CD4-positive, alpha-beta T cell treated with Interferon gamma for 1 hour (primary cell): Measurements from ENCODE around the gene ABCC3.
A peak's percentile ranks its signal among the peaks of the same experiment; 100 is the strongest.

Experiments
- DNase-seq: peaks from one replicate; pipeline ENCODE4 v3.0.0-alpha.2; 2020

ABCC3 gene

DNA sequence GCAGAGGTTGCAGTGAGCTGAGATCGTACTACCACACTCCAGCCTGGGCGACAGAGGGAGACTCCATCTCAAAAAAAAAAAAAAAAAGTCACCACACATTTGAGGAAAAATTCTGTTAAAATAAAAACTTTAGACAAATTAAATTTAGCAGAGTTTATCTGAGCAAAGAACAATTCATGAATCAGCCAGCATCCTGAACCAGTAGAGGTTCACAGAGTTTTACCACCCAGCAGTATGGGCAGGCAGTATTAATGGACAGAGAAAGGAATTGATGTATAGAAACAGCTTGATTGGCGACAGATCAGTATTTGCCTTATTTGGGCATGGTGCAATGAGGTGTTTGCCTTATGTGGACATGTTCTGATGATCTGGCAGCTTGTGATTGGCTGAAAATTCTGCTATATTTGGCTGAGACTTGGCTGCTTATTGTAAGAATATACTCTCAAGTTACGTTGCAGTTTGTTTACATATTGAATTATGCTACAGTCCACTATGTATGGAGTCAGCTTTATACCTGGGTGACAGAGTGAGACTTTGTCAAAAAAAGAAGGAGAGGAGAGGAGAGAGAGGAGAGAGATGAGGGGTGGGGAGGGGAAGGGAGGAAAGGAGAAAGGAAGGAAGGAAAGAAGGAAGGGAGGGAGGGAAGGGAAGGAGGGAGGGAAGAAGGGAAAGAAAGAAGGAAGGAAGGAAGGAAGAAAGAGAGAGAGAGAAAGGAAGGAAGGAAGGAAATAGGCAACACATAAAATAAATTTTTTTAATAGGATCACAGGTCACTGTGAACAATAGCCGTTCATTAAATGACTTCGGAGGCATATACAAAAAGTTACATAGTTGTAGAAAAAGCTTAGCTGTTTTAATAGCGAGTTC lies 14.6 kb downstream of the ABCC3 start:
- no peak for DNase-seq

DNA sequence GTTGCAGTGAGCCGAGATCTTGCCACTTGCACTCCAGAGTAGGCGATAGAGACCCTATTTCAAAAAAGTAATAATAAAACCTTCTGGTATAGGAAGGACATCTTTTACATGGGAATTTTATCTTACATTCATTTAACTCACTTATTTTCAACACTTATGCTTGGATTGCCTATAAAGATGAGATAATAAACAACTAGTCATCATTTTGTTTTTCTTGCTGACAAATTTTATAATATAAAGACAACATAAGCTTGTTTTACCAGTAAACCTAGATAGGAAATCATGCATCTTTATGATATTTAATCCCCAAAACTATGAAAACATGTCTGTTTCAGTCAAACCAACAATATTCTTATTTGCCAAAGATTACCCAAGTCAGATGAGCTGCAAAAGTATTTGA lies 17.0 kb downstream of the ABCC3 start:
- no peak for DNase-seq

DNA sequence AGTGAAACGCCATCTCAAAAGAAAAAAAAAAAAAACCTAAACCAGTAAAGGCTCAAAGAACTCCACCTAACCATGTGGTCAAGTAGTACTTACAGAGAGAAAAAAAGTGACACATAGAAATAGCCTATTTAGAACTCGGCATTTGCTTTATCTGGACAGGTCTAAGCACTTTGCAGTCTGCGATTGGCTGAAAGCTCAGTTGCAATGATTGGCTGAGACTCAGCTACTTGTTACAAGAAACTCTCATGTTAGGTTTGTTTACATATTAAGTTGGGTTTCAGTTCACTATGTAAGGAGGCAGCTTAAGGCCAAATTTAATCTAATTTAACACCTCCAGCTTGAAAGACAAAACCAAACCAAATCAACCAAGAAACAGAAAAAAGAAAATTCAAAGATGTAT lies 19.1 kb downstream of the ABCC3 start:
- DNase-seq = no peak

DNA sequence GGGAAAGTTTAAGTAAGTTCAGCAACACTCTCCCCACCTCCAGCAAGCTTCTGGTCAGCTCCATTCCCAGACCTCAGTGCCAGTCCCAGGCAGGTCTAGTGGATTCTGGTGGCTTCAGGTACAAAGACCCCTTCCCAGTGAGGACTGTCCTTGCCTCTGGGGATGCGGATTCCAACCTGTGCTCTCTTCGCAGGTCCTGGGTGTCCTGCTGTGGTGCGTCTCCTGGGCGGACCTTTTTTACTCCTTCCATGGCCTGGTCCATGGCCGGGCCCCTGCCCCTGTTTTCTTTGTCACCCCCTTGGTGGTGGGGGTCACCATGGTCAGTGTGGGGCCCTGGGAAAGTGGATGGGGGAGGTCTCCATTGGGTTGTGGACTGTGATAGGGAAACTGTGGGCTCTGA lies 21.8 kb downstream of the ABCC3 start:
- DNase-seq = no peak

DNA sequence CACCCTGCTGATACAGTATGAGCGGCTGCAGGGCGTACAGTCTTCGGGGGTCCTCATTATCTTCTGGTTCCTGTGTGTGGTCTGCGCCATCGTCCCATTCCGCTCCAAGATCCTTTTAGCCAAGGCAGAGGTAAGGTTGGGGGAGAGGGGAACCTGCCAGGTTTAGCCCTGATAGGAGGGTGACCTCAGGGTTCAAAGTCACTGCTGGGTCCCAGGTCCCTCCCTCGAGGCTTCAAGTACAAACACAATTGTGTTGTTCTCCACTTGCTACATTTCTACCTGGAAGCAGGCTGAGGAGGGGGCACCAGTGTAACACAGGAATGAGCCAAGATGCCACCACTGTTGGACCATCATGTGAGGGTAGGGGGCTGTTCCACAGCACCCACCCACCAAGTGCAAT lies 22.4 kb downstream of the ABCC3 start:
- no peak for DNase-seq

DNA sequence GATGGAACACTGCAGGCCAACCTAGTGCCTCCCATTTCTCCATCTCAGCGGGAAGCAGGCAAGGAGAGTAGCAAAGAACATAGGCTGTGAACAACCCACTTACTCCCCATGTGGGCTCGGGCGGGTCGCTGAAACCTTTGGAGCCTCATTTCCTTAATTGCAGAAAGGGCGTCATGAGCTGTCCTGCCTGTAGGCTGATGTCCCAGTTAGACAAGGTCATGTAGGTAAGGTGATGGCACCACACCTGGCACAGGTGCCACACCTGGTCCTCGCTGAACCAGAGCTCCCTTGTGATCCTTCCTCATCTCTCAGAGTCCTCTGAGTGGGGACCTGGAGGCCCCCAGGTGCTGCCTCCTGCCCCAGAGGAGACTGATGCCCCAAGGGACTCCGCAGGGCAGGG lies 22.9 kb downstream of the ABCC3 start:
- no peak for DNase-seq

DNA sequence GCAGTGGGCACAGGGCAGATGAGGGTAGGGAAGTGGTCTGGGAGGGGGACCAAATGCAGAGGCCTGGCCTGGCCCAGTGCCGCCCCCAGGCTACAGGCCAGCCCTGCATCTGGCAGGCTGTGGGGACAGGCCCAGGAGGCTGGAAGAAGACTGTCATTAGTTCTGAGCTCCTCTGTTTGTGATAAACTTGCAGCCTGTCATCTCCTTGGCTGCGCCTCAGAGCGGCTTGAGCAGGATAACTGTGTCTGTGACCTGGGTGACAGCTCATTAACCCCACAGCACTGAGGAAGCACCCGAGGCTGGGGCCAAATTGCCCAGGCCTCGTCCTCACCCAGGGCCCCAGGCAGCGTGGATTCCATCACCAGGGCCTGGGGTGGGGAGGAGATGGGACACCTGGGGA lies 23.9 kb downstream of the ABCC3 start:
- DNase-seq = no peak

DNA sequence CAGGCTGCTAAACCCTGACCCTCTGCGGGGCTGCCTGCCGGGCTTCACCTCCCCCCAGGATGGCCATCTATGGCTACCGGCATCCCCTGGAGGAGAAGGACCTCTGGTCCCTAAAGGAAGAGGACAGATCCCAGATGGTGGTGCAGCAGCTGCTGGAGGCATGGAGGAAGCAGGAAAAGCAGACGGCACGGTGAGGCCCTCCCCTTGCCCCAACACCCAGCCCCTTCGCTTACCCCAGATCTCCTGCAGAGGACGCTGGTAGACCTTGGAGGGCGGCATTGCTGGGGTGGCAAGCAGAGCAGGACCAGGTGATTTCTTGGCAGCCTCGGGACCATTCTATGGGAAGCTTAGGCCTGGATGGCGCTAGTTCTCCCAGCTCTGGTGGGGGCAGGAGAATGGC lies 24.5 kb downstream of the ABCC3 start:
- DNase-seq = no peak

DNA sequence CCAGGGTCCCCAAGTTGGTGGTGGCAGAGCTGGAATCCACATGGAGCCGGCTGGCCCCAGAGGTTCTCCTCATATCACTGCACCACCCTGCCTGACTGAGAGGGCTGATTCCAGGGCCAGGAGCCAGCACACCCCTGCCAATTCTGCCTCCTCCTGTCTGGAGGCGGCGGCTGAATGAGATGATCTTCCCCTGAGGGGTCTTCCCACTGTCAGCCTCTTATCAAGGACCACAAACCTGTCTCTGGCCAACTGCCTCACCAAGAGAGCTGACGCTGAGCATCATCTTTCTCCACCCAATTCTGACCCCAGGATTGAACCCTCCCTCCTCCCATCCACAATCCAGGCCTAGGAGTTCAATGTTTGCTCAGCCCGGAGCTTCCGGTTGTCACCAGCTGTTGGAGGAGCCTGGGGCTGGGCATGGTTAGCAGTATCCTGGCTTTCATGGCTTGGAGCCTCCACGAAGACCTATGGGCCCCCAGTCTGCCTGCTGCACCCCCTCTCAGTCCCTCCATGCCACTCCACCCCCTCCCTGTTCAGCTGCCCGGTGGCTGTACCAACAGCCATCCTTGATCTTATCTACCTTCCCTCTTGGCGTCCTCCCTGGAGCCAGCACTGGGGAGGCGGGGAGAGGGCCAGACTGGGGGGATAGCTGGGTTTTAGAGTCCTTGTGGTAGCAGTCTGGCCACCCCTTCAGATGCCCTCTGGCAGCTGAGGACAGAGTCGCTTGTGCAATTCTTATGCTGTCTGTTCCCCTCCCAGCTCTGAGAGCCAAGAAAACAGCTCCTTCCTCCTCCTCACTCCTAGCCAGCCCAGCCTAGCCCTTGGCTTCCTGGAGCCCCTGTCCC lies 25.6 kb downstream of the ABCC3 start:
- no peak for DNase-seq

DNA sequence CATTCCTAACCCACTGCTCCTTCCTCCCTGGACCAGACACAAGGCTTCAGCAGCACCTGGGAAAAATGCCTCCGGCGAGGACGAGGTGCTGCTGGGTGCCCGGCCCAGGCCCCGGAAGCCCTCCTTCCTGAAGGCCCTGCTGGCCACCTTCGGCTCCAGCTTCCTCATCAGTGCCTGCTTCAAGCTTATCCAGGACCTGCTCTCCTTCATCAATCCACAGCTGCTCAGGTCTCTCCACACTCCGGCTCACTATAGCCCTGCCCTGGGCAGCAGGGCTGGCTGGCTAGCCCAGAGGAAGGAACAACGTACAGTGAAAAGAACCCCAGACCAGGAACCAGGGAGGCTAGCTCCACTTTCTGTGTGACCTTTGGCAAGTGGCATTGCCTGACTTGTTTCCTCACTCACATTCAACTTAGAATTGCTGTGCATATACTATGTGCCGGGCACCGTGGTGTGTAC lies 26.2 kb downstream of the ABCC3 start:
- no peak for DNase-seq

DNA sequence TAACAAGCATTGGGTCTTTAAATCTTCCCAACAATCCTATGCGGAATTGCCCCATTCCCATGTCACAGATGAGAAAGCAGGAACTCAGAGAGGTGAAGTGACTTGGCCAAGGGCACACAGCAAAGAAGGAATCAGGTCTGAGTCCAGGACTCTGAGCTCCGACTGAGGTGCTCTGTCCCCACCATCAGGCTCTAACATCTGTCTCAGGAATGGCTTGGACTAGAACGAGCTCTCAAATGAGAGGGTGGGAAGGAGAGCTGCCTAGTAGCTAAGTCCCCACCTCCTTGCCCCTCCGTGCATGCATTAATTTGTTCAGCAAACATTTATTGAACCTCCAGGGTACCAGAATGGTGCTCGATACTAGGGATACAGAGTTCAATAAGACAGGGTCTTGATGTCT lies 26.7 kb downstream of the ABCC3 start:
- DNase-seq = no peak

DNA sequence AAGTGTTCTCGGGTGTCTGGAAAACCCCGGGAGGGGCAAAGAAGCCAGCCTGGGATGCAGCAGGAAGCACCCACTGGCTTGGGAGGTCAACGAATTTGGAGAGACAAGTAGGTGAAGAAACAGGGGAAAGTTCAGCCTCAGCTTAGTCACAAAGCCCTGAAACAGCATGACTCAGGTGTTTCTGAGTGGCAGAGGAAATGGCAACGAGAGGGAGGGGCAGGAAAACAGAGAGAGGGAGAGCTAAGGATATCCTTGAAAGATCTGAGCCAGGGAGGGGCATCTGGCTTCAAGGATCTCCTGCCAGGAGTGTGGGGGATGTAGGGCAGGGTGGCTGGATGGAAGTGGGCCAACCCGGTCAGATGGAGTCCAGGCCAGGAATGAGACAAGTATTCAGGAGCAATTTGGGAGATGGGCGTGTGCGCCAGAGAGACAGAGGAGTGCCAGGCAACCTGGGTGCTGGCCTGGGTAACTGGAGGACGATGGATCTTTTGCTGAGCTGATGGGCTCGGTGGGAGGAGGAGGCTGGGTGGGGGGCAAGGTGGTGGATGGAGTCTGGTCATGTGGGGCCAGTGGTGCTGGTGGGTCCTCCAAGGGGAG lies 27.2 kb downstream of the ABCC3 start:
- peak; percentile 41 for DNase-seq

DNA sequence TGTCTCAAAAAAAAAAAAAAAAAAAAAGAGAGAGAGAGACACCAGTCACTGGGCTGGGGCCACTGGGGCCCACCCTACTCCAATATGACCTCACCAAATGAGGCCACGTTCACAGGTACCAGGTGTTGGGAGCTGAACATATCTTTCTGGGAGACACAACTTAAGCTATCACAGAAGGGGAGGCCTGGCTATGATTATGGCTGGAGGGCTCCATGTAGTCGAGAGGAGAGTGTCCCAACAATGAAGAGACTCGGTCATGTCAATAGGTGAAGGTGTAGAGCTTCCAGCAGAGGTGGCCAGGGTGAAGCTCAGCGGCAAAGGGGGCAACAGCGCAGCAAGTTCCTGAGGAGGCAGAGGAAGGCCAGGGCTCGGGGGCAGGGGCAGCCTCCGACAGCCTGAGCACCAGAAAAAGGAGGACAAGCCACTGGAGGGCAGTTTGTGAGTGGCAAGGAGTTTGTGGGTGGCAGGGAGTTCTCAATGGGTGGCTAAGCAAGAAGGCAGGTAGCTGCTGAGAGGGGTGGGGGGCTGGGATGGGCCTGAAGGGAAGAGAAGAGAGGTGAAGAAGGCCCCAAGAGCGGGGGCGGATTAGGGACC lies 28.0 kb downstream of the ABCC3 start:
- no peak for DNase-seq

DNA sequence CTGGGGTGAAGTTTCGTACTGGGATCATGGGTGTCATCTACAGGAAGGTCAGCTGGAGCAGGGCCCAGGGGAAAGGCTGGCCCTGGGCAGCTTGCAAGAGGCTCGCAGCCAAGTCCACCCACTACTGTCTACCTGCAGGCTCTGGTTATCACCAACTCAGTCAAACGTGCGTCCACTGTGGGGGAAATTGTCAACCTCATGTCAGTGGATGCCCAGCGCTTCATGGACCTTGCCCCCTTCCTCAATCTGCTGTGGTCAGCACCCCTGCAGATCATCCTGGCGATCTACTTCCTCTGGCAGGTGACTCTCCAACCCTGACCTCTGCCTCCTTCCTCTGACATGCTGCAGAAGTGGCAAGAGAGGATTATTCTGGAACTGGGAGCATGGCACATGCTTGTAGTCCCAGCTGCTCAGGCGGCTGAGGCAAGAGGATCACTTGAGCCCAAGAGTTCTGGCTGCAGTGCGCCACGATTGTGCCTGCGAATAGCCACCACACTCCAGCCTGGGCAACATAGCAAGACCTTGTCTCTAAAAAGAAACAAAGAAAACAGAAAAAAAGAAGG lies 29.2 kb downstream of the ABCC3 start:
- no peak for DNase-seq

DNA sequence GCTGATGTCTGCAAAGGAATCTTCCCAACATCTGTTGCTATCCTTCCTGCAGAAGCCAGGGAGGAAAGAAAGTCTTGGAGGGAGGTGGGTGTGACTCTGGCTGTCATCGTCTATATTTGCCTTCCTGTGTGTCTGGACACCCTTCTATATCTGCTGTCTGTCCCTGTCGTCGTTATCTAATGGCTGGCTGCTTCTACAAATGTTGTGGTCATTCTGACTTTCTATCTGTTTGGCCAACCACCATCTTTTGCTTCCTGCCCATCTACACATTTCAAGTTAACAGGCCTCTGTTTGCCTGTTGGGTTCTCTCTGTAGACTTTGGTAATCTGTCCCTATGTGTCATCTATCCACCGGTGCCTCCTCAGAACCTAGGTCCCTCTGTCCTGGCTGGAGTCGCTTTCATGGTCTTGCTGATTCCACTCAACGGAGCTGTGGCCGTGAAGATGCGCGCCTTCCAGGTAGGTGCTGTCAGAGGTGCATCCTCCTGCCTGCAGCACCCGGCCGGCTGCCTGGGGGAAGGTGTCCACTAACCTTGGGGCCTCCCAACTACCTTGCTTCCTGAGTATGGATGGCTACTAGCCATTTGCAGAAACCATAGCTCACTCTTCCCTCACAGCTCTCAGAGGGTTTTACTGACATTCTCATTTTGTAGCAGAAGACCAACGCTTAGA lies 30.2 kb downstream of the ABCC3 start:
- DNase-seq = no peak

DNA sequence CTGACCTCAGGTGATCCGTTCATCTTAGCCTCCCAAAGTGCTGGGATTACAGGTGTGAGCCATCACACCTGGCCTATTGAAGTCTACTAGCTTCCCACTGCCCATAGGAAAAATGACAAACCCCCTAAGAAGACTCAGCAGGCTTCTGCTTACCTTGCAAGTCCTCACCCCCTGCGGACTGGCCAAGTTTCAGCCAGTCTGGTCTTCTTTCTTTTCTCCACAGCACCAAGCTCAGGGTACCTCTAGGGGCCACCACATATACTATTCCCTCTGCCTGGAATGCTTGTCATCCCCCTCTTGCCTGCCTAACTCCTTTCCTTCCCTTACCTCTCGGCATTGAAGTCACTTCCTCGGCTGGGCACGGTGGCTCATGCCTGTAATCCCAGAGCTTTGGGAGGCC lies 31.2 kb downstream of the ABCC3 start:
- DNase-seq = no peak

DNA sequence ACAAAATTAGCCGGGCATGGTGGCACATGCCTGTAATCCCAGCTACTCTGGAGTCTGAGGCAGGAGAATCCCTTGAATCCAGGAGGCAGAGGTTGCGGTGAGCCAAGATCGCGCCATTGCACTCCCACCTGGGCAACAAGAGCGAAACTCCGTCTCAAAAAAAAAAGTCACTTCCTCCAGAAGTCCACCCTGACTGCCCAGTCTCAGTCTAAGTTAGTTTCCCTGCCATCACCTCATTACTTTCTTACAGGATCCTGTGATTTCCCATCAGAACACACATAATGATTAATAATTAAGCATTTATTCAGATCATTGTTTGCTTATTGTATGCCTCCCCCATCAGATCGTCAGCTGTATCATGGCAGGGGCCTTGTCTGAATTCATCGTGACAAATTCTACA lies 31.6 kb downstream of the ABCC3 start:
- DNase-seq = no peak

DNA sequence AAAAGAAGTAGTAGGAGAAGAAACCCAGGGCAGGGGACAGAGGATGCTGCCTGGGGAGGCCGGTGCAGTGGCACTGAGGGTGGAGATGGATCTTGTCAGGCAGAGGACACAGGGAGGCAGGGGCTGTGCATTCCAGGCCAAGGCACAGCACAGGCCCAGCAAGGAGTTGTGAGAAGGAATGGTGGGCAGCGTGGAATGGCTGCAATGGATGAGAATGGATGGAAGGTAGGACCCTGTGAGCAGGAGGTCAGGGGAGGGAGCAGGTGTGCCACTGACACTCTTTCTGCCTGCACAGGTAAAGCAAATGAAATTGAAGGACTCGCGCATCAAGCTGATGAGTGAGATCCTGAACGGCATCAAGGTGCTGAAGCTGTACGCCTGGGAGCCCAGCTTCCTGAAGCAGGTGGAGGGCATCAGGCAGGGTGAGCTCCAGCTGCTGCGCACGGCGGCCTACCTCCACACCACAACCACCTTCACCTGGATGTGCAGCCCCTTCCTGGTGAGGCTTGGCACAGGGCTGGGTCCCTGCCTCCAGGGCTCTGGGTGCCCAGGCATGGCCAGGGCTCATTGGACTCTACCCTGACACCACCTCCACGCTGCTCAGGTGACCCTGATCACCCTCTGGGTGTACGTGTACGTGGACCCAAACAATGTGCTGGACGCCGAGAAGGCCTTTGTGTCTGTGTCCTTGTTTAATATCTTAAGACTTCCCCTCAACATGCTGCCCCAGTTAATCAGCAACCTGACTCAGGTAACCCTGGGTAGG lies 32.8 kb downstream of the ABCC3 start:
- no peak for DNase-seq

DNA sequence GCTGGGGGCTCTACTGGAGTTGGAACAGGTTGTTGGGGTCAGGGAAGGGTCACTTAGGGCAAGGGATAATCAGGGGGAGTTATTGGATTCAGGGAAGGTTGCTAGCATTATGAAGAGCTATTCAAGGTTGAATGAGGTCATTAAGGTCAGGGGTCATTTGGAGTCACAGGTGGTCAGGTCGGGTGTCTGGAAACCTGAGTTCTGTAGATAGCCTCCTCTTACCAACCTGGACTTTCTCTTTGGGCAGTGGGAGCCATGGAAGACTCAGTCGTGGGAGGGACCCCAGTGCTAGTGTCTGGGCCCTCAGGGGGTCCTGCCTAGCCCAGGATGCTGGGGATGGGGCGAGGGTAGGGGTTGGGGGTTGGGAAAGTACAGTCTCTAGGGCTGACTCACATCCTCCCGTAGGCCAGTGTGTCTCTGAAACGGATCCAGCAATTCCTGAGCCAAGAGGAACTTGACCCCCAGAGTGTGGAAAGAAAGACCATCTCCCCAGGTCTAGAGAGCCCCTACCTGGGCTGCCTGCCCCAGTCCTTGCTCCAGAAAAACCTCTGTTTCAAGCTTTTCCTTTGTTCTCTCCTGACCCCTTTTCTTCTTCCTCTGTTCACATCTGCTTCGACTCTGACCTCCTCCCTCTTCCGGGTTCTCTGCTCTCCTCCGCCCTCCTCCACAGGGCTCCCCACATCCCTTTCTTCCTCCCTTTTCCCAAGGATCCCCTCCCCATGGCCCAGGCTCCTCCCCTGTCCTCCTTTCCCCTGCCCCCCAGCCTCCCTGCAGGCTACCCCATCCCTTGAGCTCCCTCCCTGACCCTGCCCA lies 33.5 kb downstream of the ABCC3 start:
- no peak for DNase-seq

DNA sequence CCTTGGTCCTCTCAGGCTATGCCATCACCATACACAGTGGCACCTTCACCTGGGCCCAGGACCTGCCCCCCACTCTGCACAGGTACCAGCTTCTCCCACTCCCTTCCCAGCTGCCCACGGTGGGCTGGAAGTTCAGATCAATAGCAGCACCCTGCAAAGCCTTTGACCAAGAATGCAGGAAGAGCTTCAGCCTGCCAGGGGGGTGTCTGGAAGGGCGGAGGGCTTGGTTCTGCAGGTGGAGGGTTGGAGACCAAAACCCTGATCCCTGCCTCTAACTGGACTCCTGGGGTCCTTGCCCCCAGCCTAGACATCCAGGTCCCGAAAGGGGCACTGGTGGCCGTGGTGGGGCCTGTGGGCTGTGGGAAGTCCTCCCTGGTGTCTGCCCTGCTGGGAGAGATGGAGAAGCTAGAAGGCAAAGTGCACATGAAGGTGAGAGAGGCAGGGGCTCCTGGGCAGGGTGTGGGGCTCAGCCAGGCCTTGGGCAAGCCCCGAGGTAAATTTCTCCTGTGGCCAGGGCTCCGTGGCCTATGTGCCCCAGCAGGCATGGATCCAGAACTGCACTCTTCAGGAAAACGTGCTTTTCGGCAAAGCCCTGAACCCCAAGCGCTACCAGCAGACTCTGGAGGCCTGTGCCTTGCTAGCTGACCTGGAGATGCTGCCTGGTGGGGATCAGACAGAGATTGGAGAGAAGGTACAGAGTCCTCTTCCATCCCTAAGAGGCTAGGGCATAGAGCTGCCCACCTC lies 34.3 kb downstream of the ABCC3 start:
- no peak for DNase-seq
